ENCODE data around the gene GUCA1C. TPM values are rescaled to one million over a fixed set of nuclear protein-coding genes. Genes with fewer than 3 reads are reported as not detected.

The GUCA1C gene
- total and polyA plus RNA-seq, 10 of the 15 experiments (the other 5 are each of a cell fraction or from before 2014, with no cell fraction given) = not detected

GRCh38 chr3:108940166-108940565, 13.5 kb downstream of the GUCA1C start:
- no peak overlapping the region for H3K9ac ChIP-seq (ENCODE audit: control insufficient read depth, insufficient read depth, low read length)
- no peaks in the 10 kb centered on the region for H3K4me1 ChIP-seq (ENCODE audit: control insufficient read depth, insufficient read depth, low read length)
- ChIA-PET CTCF (interaction anchor here (0.8 kb wide), 1 partner anchor 9 kb away, joined by 3 read pairs; no protein-coding TSS in a partner anchor), SMC1A (ENCODE audit: uncharacterized antibody, unreplicated experiment) (no interaction called here), RAD21 (ENCODE audit: unreplicated experiment) (no interaction called here), POLR2A (no interaction called here)
- H3K9me3 ChIP-seq (replicated peaks; ENCODE audit: control insufficient read depth, insufficient read depth, low read length) = no peaks in the 10 kb centered on the region
- H3K27ac ChIP-seq (ENCODE audit: control insufficient read depth, insufficient read depth) = no peak overlapping the region
- in situ Hi-C loops (cut with MboI) (no loop called here), intact Hi-C loops (cut with micrococcal nuclease; ENCODE audit: unreplicated experiment) (no loop called here)
- no peak overlapping the region for H3K4me3 ChIP-seq
- no peaks in the 10 kb centered on the region; a peak in 1 of 4 replicates for H3K27me3 ChIP-seq (replicated peaks in 1 of 2; ENCODE audit: control insufficient read depth in 2 of 2, insufficient read depth in 2 of 2, low read length in 1 of 2)
- DNase-seq (ENCODE audit: low read depth, low spot score) (no peak), ATAC-seq (no peak), FAIRE-seq (no peak)
- no peaks in the 10 kb centered on the region for H3K36me3 ChIP-seq (ENCODE audit: control insufficient read depth in 2 of 2, insufficient read depth in 2 of 2, low read length in 1 of 2)
- TF ChIP-seq REST (IDR thresholded peaks at IDR 0.05; ENCODE audit: low read depth, low read length) = no peak
- TF ChIP-seq PKNOX1 (IDR thresholded peaks at IDR 0.05) = no peak
- no peak for TF ChIP-seq RAD51 (IDR thresholded peaks at IDR 0.05)
- TF ChIP-seq ZSCAN29 (IDR thresholded peaks at IDR 0.05) = no peak
- TF ChIP-seq MXI1 (IDR thresholded peaks at IDR 0.05; ENCODE audit: low read depth, low read length) = no peak
- TF ChIP-seq PAX5 (IDR thresholded peaks at IDR 0.05; ENCODE audit: borderline replicate concordance, low read depth, low read length) = no peak
- no peak for TF ChIP-seq CUX1 (IDR thresholded peaks at IDR 0.05; ENCODE audit: insufficient replicate concordance, low read depth, low read length)
- TF ChIP-seq BCL3 (IDR thresholded peaks at IDR 0.05; ENCODE audit: borderline replicate concordance, insufficient read depth, low read depth, low read length, poor library complexity, severe bottlenecking) = no peak
- TF ChIP-seq RFX5 (IDR thresholded peaks at IDR 0.05; ENCODE audit: low read depth, low read length) = no peak
- BruUV-seq (replicated peaks) = no TSS peak
- H2AFZ ChIP-seq (ENCODE audit: control insufficient read depth, low read depth, low read length) = no peak overlapping the region
- no peaks in the 10 kb centered on the region for H4K20me1 ChIP-seq (ENCODE audit: control insufficient read depth, insufficient read depth)
- no peaks in the 10 kb centered on the region for H3K79me2 ChIP-seq (ENCODE audit: control insufficient read depth, insufficient read depth, low read length)
- WGBS (ENCODE audit: insufficient coverage, insufficient replicate concordance, low lambda C conversion rate, missing lambda C conversion rate) = 17% methylated on average over 4 of the region's 4 CpGs
- H3K4me2 ChIP-seq (ENCODE audit: control insufficient read depth, insufficient read depth) = no peak overlapping the region

Measured in GM12878 (cell line).